ENCODE results near the gene NPM3.

Gene NPM3

GRCh38 chr10:101767966-101768790 lies 15.1 kb downstream of the NPM3 start:
- H3K4me3 ChIP-seq, result no peak overlapping the region
- DNase-seq (ENCODE audit: low spot score), result no peak
- no peak for TF ChIP-seq CTCF (IDR thresholded peaks at IDR 0.05)
- no peak overlapping the region for H3K27ac ChIP-seq

- TF ChIP-seq CTCF (IDR thresholded peaks at IDR 0.05), result no peak
- no peak for DNase-seq (ENCODE audit: low spot score)
- no peak overlapping the region for H3K27ac ChIP-seq
- H3K4me3 ChIP-seq, result no peak overlapping the region
Observed at GRCh38 chr10:101767600-101767945, 15.7 kb downstream of the NPM3 start.

GRCh38 chr10:101766753-101767599 lies 16.3 kb downstream of the NPM3 start:
- Histone ChIP-seq H3K27ac (no peak overlapping the region), H3K4me3 (no peak overlapping the region)
- TF ChIP-seq CTCF (IDR thresholded peaks at IDR 0.05), result no peak
- no peak for DNase-seq (ENCODE audit: low spot score)

- no peak for TF ChIP-seq CTCF (IDR thresholded peaks at IDR 0.05)
- H3K27ac ChIP-seq, result no peak overlapping the region
- no peak for DNase-seq (ENCODE audit: low spot score)
- H3K4me3 ChIP-seq, result no peak overlapping the region
Observed at GRCh38 chr10:101766306-101766705, 16.9 kb downstream of the NPM3 start.

GRCh38 chr10:101763141-101763846 lies 20.0 kb downstream of the NPM3 start:
- Histone ChIP-seq H3K27ac (no peak overlapping the region), H3K4me3 (no peak overlapping the region)
- peak; percentile 60 for DNase-seq (ENCODE audit: low spot score)
- TF ChIP-seq CTCF (IDR thresholded peaks at IDR 0.05), result no peak

- TF ChIP-seq CTCF (IDR thresholded peaks at IDR 0.05), result no peak
- Histone ChIP-seq H3K27ac (no peak overlapping the region), H3K4me3 (no peak overlapping the region)
- DNase-seq (ENCODE audit: low spot score), result no peak
Observed at GRCh38 chr10:101762736-101763135, 20.5 kb downstream of the NPM3 start.

Measured in coronary artery (tissue), 2 donors.